HG02943 (cell line): ENCODE measurements around the gene CCDC71.

ENCODE experiments used
- ATAC-seq: cut with Tn5 transposase; IDR thresholded peaks from one replicate; pipeline ENCODE4 v1.9.1; 2021; ENCODE audit warnings: mild to moderate bottlenecking, low read depth, moderate library complexity; ENCODE audit not compliant: unreplicated experiment

CCDC71 gene

DNA sequence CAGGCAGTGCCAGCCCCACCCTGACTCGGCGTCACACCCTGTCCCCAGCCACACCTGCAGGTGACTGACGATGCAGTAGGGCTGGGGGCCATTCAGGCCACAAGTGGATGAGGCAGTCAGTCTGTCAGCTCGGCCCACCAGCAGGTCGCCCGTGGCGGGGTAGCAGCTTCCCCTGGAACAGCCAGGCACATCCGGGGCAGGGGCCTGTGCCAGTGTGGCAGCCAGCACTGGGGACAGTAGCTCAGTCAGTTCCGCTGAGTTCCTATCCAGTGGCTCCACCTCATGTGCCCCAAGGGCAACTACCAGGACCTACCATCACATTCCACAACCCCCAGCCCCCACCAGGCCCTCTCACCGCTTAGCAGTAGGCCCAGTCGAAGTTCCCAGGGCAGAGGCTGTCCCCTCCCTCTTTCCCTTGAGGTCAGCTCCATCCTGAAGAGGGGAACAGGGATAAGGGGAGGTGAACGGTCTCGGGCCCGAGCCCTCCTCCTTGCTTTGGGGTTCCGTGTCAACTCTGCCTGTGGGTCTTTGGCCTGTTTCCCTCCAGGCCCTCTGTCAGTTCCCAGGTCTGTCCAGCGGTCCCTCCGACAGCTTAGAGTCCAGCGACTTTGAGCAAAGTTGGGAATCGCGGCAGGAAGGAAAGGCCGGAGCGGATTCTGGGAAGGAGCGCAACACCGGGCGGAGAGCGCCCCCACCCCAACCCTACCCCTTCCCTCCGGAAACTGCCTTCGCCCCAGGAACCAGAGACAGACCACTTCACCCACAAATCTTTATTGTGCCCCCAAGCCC is 33.5 kb downstream of the CCDC71 start, which contains the start of gene LAMB2:
LAMB2 (minus strand) TSS at position 614 of the 789 bp plus-strand sequence; CDS start at position 431, 183 bp downstream.
- no peak for ATAC-seq

DNA sequence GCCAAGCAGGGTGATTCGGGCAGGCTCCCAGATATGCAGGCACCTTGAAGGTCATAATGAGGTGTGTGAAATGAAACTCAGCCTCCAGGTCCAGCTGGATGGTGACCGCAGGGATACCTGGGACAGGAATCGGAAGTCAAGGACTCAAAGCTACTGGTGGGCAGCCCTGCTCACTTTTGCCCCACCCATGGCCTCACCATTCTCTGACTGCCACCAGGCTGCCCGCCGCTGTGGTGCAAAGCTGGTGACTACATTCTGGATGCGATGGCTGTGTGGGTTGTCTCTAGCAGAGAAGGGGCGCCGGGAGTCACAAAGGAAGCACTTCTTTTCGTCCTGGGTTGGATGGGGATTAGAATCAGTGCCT is 34.1 kb downstream of the CCDC71 start:
- ATAC-seq, result no peak

DNA sequence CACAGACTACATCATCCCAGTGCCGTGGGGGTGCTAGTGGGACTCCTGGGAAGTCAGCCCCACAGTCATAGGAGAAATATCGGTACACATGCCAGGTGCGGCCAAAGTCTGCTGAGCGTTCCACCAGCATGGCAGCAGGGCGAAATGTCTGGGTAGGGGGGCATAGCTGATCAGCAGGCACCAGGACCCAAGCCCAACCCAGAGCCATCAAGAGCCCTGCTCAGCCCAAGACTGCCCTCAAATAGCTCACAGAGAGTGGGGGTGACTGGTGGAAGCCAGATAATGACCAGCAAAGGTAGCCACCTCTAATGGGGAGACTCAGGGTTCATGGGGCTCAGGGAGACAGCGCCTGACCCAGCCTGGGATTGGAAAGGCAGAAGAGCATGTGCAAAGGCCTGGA is 34.6 kb downstream of the CCDC71 start:
- no peak for ATAC-seq

DNA sequence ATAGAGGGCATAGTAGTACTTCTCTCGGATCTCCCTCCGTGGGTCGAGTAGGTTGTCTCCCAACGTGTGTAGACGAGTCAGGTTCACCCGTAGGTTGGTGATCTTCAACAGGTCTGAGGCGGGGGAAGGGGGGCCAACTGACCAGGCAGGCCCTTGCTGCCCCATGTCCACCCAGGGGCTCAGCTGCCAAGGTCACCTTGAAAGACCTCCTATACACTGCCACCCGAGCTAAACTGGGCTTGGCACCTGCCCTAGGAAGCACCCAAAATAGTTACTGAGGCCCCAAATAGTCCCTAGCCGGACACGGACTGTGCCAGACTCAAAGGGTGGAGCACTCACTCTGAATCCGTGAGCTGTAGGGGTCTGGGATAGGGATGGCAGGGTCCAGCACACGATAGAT is 35.1 kb downstream of the CCDC71 start:
- ATAC-seq, result no peak

DNA sequence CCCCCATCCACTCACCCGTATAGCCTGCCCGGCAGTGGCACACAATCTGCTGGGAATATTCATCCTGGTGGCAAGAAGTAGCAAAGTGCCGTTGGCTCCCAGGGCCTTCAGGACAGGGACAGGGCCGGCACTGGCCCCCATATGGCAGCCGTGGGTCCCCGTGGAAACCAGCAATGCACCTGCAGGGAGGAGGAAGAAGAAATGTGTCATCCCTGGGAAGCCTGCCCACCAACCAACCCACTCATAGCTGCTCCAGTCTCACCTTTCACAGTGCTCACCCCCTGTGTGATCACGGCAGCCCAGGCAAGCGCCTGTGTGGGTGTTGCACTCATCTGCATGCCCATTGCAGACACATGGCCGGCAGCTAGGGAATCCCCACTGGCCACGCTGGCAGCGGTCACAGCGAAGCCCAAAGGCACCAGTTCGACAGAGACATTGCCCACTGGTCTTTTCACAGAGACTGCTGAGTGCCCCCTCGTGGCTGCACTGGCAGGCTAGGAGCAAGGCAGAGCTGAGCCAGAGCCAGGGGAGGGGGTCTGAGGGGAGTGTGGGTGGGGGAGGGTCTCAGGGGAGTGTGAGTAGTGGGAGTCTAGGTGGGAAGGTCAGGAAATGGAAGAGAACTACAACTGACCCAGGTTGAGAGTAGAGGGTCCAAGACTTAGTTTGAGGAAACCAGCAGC is 41.0 kb downstream of the CCDC71 start:
- ATAC-seq, result no peak

DNA sequence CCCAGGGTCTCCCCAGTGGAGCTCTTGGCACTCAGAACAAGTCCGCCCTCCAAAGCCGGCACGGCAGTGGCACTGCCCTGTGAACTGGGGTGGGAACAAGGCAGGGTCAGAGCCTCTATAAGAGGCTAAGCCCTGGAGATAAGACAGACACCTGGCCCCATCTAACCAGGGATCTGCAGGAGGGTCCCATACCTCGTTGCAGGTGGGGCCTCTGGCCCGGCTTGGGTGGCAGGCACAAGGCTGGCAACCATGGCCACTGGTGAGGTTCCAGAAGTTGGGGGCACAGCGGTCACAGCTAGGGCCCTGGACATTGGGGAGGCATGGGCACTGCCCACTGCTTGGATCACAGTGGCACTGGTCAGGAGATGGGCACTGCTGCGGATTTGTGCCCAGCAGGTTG is 41.9 kb downstream of the CCDC71 start:
- no peak for ATAC-seq

DNA sequence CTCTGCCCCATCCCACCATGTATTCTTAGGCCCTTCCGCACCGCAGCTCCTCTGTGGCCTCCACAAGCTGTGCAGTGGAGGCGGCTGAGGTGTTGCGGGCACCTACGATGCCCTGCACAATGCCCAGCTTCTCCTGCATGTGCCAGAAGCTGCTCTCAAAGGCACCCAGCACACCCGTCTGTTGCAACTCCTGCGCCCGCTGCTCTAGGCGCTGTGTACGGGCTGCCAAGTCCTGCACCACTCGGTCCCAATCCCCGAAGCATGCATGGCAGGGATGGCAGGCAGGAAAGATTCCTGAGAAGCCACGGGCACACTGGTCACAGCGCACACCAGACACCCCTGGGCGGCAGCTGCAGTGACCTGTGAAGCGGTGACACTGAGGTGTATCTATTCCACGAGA is 42.4 kb downstream of the CCDC71 start:
- no peak for ATAC-seq

DNA sequence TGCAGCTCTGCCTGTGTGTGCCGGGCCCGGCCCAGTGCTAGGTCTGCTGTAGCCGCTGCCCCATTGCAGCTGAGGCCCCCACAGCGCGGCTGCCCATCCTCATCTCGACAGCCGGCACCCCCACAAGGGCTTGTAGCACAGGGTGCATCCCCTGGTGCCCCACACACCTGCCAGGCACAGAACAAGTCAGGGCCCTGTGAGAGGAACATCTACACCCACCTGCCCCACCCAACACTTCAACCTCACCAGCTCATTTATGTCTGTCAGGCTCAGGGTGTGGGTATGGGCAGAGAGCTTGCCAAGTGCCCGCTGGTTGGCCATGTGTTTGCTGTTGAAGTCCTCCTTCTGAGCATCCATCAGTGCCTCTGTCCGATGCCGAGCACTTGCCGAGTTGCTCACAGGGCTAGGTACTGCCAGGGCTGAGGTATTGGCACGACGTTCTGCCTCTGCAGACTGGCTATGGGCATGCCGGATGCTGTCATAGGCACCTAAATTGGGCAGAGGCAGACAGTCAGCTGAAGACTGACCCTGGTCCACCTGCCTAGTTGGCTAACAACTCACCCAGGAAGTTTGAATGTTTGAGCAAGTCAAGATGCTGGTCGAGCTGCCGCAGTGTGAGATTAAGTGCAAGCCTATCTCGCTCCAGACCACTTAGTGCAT is 43.1 kb downstream of the CCDC71 start:
- ATAC-seq, result no peak

DNA sequence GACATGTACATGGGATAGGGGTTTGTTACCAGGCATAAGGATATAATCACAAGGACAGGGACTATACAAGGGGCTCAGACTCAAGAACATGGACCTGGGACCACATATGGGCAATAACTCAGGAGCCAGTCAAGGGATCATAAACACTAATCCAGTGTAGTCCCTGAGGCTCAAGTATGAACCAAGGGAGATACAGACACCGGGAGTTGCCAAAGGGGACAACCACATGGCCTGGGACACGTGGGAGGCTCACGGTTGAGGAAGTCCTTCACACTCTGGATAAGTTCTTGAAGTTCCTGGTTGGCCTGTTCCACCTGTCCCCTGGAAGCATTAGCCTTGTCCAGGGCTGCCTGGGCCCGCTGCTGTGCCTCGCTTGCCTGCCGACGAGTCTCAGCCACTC is 43.7 kb downstream of the CCDC71 start:
- no peak for ATAC-seq

DNA sequence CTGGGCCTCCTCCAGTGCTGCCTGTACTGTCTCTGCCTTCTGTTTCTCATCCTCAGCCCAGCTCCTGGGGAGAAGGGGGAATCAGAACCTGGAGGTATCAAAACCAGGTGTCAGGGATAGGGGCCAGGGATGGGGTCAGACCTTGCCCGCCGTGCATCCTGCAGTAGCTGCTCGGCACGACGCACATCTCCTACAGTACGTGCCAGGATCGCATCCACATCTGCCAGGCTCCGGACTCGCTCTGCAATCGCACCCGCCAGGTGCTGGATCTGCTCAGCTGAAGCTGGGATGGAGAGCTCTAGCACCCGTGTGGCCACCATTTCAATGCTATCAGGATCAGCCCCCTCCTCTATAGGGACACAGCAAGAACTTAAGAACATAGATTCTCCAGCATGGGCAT is 44.1 kb downstream of the CCDC71 start:
- ATAC-seq, result no peak

DNA sequence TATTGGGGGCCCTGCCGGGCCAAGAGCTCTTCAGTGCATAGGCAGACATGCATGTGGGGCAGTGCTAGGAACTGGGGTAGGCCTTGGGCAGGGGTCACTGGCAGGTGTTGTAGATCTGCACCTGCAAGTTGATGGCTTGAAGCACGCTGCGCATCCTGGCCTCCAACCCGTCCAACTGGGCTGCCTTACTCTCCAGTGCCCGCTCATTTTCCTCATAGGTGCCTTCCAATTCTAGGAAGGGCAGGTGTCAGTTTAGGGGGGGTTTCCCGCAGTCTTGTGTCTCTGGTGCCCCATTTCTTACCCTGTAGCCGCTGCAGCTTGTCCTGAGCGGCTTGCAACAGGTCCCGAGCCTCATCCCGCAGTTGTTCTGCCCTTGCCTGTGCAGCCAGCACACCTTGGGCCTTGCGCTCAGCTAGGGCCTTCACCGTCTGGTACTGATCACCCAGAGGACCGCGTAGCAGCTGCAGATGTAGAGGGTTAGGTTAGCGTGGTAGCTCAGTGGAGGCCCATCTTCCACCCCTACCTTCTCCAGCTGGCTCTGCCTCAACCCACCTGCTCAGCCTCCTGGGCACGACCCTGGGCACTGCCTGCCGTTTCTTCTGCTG is 44.9 kb downstream of the CCDC71 start:
- ATAC-seq, result no peak

DNA sequence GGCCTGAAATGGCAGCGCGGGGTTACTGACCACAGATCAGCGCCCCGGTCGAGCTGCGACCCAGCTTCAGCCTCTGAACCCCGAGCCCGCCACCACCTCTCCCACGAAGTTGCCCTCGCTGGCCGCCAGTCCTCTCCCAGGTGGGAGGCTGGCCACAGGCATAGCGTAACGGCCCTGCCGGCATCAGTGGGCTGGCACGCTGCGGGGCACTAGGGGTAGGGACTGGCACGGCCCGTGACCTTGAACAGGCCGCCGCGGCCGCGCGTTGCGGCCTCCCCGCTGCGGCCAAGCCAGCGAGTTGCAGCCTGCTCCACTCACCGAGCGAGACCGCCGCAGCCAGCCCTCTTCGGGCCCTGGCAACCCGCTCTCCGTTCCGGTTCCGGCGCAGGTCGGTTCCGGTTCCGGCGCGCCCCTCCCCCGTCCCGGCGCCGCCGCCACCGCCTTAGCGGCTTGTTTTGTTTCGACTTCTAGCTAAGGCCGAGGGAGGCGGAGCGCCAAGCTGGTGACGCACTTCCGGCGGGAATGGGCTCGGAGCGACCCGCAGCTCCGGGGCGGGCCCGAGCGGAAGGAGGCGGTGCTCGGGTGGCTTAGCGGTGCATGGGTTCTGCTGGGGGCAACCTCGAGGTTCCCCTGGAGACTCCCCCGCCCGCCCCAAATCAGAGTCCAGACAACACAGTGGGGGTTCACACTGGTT is 45.5 kb downstream of the CCDC71 start, which contains the start of gene USP19:
USP19 (minus strand) TSS at position 386 of the 694 bp plus-strand sequence. CDS start 1,678 bp downstream, outside the sequence.
- peak; percentile 87 for ATAC-seq

DNA sequence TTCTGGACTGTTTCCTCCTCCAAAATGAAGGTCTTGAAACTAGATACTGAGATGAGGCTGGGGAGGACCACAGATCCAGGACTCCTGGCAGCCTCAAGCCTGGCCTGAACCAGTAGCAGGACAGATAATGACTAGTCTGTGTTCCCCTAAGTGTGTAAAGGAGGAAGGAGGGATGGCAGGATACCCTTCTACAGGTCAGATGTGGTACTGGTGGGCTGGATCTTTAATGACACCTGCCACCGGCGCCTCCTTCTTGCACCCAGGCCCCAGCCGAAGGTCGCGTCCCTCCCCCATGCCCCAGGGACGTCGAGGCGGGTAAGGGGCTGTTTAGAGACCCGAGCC is 46.1 kb downstream of the CCDC71 start:
- no peak for ATAC-seq

DNA sequence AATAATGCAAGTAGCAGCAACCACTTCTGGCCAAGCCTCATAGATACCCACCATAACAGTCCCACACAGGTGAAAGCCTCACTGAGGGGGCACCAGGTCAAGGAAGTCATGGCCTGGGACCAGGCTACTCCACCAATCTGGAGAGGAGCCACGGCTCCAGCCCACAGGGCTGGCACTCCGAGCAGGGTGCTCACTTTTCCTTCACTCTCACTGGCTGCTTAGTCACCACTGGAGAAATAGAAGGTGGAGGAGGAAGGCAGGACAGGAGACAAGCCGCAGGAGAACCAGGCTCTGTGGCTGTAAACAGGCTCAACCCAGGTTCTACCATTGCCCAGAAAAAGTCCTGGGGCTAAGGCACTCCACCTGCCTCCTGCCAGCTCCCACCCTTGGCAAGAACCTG is 46.7 kb downstream of the CCDC71 start:
- ATAC-seq, result no peak

DNA sequence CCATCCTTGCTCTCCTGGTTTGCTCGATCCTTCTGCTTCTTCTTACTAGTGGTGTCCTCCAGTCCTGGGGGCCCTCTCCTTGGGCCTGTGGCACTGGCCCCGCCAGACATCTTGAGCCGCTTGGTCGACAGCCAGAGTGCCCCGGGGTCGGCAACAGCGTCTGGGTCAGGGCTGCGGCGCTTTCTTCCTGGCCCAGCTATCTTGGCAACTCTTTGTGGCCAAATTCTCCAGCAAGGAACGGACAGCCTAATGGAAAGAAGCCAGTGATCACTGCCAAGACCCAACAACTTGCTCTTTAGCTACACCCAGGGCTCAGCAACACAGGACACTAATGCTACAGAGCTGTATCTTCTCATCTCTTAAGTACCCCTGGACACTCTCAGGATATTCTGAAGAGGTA is 47.1 kb downstream of the CCDC71 start:
- no peak for ATAC-seq
